Measurements from ENCODE around the gene OS9.

DNA sequence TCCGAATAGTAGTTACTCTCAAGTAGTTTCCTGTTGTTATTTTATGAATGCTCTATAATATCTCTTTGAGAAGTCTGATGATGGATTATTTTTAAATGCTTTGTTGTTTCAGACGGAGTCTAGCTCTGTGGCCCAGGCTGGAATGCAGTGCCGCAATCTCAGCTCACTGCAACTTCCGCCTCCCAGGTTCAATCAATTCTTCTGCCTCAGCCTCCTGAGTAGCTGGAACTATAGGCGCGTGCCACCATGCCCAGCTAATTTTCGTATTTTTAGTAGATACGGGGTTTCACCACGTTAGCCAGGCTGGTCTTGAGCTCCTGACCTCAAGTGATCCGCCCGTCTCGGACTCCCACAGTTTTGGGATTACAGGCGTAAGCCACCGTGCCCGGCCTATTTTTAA lies 1.4 kb upstream of the OS9 start:
- TF ChIP-seq CTCF (IDR thresholded peaks at IDR 0.05; ENCODE audit: low read depth, low read length, missing input control) (no peak), TAF1 (conservative IDR thresholded peaks at IDR 0.05) (no peak), HNF4A (conservative IDR thresholded peaks at IDR 0.05) (no peak), ATF3 (IDR thresholded peaks at IDR 0.05) (no peak), REST (IDR thresholded peaks at IDR 0.05) (no peak), GABPA (IDR thresholded peaks at IDR 0.05 in 1 of 2, conservative IDR thresholded peaks at IDR 0.05 in 1 of 2) (no peak), YY1 (IDR thresholded peaks at IDR 0.05) (no peak), MAX (IDR thresholded peaks at IDR 0.05) (no peak)
- TF ChIP-seq, protein P1, sequence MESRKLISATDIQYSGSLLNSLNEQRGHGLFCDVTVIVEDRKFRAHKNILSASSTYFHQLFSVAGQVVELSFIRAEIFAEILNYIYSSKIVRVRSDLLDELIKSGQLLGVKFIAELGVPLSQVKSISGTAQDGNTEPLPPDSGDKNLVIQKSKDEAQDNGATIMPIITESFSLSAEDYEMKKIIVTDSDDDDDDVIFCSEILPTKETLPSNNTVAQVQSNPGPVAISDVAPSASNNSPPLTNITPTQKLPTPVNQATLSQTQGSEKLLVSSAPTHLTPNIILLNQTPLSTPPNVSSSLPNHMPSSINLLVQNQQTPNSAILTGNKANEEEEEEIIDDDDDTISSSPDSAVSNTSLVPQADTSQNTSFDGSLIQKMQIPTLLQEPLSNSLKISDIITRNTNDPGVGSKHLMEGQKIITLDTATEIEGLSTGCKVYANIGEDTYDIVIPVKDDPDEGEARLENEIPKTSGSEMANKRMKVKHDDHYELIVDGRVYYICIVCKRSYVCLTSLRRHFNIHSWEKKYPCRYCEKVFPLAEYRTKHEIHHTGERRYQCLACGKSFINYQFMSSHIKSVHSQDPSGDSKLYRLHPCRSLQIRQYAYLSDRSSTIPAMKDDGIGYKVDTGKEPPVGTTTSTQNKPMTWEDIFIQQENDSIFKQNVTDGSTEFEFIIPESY (IDR thresholded peaks at IDR 0.05), result no peak
